ENCODE measurements around the gene ZDHHC8.

The ZDHHC8 gene

DNA sequence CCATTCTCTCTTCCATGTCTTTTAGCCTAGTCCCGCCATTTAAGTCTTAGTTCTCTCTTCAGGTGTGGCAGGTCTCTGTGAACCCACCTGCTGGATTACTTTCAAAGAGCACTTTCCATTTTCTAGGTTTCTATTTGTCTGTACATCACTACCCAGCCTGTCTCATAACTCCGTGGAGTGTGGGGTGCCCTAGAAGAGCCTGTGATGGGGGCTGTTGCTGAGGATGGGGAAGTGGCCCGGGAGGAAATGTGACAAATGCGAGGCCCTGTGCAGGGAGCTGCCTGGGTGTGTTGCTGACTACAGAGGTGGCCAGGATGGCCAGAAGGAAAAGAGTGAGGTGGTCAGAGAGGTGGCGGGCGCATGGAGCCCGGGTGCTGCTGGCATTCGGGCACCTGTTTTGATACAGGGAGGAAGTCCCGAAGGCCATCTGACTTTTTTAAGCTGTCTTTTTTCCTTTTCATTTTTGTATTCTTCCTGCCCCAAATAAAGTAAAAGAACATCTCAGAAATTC, 40.8 kb upstream of the ZDHHC8 start:
- DNase-seq: no peak
- H3K4me3 Mint-ChIP-seq: no peak overlapping the region
- no peak for ATAC-seq (replicated peaks)
- peaks cover 57 to 76% of the 10 kb centered on the region in 2 donors for H3K36me3 Mint-ChIP-seq
- H3K9me3 Mint-ChIP-seq: no peaks in the 10 kb centered on the region
- peaks cover 0 to 8% of the 10 kb centered on the region in 2 donors for H3K4me1 Mint-ChIP-seq
- no peak overlapping the region for H3K27ac Mint-ChIP-seq
- H3K27me3 Mint-ChIP-seq: no peaks in the 10 kb centered on the region

DNA sequence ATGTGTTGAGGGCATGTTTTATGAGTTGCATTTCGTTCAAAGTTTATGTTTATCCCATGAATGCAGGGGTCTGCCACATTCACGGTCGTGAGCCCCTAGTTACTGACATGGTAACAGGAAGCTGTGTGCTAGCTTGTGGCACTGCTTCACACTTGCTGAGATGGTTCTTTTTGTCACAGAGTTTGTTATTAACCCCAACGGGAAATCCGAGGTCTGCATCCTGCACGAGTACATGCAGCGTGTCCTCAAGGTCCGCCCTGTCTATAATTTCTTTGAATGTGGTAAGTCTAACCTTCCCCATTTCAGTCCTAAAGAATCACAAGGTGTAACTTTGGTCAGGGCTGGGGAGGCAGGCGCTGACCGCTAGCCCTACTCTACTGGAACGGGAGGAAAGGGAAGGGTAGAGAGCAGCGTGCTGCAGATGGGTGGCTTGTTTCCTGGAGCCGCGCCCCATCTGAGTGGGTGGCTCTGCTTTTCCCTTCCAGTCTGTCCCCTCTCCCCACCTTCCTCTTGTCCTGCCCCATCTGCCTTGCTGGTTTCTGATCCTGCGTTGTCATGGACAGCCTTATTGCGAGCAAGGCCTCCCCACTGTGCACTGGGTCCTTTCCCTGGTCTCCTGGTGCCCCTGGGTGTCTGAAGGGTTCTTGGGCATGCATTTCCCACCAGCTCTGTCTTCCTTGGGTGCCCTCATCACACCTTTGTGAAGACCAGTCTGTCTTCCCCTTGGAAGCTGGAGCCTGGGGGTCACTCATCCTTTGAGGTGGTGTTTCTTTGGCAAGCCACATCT, 39.7 kb upstream of the ZDHHC8 start:
- Mint-ChIP-seq H3K9me3 (peaks cover 2 to 4% of the 10 kb centered on the region in 2 donors), H3K27me3 (no peaks in the 10 kb centered on the region), H3K4me1 (peaks cover 0 to 6% of the 10 kb centered on the region in 2 donors), H3K36me3 (peaks cover 57 to 75% of the 10 kb centered on the region in 2 donors), H3K27ac (no peak overlapping the region), H3K4me3 (no peak overlapping the region)
- ATAC-seq (replicated peaks) (no peak), DNase-seq (no peak)

DNA sequence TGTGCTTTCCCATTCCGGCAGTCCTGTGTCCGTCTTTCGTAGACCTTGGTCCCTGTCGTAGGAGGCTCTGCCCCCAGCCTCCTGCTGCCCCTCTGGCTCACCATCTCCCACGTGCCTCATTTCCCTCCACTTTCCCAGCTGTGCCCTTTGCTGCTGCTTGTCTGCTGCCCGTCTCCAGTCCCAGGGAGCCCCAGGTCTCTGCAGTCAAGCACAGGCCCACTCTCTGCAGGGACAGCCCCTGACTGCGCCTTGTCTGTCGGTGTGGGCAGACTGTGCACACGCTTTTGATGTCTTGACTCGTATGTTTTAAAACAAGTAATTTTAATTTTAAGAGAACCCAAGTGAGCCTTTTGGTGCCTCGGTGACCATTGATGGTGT, 39.1 kb upstream of the ZDHHC8 start:
- DNase-seq: no peak
- Mint-ChIP-seq H3K27ac (peak overlapping the region; percentile 38), H3K4me1 (peaks cover 0 to 3% of the 10 kb centered on the region in 2 donors), H3K36me3 (peaks cover 57 to 75% of the 10 kb centered on the region in 2 donors), H3K4me3 (no peak overlapping the region), H3K9me3 (peaks cover 2 to 4% of the 10 kb centered on the region in 2 donors), H3K27me3 (no peaks in the 10 kb centered on the region)
- no peak for ATAC-seq (replicated peaks)

DNA sequence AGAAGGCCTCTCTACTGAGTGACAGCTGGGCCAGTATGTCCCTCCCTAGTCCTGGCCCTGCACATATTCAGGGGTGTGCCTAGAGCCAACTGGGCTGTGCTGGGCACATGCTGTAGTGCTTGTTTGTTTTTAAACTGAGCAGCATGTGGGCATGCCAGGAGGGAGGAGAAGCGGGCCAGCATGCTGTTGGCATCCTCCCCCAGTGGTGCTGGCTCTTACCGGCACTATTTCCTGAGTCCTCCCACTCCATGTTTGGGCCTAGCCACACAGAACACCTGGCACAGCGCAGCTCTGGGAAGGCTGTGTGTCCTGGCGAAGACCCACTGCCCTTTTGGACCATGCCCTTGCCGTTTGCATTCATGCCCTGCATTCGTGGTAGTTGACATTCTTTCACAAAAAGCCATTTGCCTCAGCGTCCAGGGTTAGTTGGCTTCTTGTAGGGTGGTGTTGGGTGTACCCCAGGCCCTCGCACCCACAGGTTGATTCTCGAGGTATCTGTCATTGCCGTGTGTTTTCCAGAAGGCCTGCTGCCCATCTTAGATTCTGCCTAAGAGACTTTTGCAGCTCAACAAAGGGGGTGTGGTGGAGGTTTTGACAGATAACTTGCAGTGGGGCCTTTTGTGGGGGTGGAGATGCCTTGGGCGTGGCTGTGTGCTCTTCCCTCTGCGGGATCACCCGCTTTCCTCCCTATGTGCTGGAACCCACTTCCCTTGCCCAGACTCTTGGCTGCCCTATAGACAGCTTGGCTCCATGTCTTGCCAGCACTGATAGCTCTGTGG, 38.0 kb upstream of the ZDHHC8 start:
- Mint-ChIP-seq H3K4me1 (no peaks in the 10 kb centered on the region), H3K9me3 (peaks cover 2 to 4% of the 10 kb centered on the region in 2 donors), H3K36me3 (peaks cover 59 to 79% of the 10 kb centered on the region in 2 donors), H3K27ac (no peak overlapping the region), H3K4me3 (no peak overlapping the region), H3K27me3 (no peaks in the 10 kb centered on the region)
- DNase-seq (no peak), ATAC-seq (replicated peaks) (no peak)

DNA sequence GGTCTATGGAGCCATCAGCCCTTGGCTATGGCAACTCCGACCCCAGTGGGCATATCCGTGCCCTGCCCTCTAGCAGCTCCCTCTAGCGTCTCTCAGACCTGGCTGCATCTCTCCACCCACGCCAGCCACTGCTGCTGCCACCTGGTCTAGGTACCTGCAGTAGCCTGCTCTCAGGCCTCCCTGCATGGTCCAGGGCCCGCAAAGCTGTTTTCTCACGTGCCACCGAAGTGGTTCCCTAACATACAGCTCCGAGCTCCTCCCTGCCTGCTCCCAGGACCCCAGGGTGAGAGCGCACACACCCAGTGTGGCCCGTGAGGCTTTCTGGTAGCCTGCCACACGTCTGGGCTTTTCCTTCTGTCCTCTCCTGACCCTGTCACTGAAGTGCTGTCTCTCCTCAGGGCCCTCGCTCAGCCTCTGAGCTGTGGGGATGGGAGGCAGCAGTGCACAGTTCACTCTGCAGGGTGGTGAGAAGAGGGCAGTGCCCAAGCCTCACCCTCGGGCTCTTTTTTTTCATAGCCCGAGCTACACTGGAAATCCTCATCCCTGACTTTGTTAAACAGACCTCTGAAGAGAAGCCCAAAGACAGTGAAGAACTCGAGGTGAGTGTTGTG, 37.3 kb upstream of the ZDHHC8 start:
- ATAC-seq (replicated peaks) (no peak), DNase-seq (no peak)
- H3K27me3 Mint-ChIP-seq: no peaks in the 10 kb centered on the region
- H3K4me3 Mint-ChIP-seq: no peak overlapping the region
- H3K4me1 Mint-ChIP-seq: no peaks in the 10 kb centered on the region
- H3K27ac Mint-ChIP-seq: no peak overlapping the region
- H3K36me3 Mint-ChIP-seq: peaks cover 59 to 80% of the 10 kb centered on the region in 2 donors
- H3K9me3 Mint-ChIP-seq: peaks cover 2 to 4% of the 10 kb centered on the region in 2 donors

DNA sequence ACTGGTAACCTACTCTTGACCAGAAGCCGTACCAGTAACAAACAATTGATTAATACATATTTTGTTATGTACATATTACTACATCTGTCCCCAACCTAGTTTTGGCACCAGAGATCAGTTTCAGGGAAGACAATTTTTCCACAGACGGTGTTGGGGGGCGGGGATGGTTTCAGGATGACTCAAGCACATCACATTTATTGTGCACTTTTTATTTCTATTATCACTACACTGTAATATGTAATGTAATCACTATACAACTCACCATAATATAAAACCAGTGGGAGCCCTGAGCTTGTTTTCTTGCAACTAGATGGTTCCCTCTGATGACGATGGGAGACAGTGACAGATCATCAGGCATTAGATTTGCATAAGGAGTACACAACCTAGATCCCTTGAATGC, 36.1 kb upstream of the ZDHHC8 start:
- Mint-ChIP-seq H3K36me3 (peaks cover 57 to 79% of the 10 kb centered on the region in 2 donors), H3K9me3 (peaks cover 2 to 4% of the 10 kb centered on the region in 2 donors), H3K4me1 (no peaks in the 10 kb centered on the region), H3K27ac (no peak overlapping the region), H3K27me3 (no peaks in the 10 kb centered on the region), H3K4me3 (no peak overlapping the region)
- ATAC-seq (replicated peaks) (no peak), DNase-seq (no peak)

DNA sequence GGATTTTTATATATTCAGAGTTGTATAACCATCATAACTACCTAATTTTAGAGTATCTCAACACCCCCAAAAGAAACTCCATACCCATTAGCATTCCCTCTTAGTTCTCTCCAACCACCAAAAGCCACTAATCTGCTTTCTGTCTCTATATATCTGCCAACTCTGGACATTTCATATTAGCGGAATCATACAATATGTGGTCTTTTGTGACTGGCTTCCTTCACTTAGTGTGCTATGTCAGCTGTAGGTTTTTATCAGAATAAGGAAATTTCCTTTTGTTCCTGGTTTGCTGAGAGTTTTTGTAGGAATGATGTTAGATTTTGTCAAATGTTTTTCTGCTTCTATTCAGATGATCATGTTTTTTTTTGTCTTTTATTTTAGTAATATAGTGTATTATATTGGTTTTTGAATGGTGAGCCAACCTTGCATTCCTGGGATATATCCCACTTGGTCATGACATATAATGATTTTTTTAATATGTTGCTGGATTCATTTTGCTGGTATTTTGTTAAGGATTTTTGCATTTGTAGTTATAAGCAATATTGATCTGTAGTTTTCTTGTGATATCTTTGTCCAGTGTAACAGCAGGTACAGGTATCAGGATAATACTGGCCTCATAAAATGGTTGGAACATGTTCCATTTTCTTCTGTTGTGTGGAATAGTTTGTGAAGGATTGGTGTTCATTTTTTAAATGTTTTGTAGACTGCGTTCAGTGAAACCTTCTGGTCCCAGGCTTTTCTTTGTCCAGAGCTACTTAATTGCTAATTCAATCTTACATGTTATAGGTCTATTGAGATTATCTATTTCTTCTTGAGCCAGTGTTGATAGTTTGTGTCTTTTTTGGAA, 34.8 kb upstream of the ZDHHC8 start:
- H3K4me3 Mint-ChIP-seq: no peak overlapping the region
- no peak overlapping the region for H3K27ac Mint-ChIP-seq
- ATAC-seq (replicated peaks) (no peak), DNase-seq (no peak)
- peaks cover 48 to 78% of the 10 kb centered on the region in 2 donors for H3K36me3 Mint-ChIP-seq
- no peaks in the 10 kb centered on the region for H3K27me3 Mint-ChIP-seq
- peaks cover 0 to 2% of the 10 kb centered on the region in 2 donors for H3K4me1 Mint-ChIP-seq
- H3K9me3 Mint-ChIP-seq: peaks cover 2 to 4% of the 10 kb centered on the region in 2 donors

DNA sequence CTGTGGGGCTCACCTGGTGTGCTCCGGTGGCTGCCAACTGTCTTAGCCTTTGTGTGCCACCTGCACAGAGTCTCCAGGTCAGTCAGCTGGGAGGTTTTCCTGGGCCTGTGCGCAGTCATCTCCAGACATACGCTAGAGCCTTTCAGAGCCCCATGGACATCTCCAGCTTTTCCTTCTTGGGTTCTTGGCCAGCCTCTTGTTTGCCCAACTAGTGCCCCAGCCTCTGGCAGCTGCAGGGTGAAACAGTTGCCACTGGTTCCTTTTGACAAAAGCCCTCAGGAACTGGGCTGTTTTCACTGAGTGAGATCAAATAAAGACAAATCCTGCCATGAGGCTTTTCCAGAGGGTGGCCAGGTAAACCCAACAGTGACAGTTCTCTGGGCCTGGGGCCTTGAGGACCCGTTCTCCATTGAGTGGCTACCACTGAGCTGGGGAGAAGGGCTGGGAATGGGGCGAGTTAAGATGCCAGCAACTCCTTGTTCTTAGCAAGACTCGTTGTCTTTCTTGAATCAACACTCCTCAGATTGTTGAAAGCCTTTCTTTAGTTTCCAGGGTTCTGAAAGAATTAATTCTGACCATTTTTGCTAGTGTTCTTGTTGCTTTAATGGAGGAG, 32.4 kb upstream of the ZDHHC8 start:
- Mint-ChIP-seq H3K27me3 (no peaks in the 10 kb centered on the region), H3K27ac (no peak overlapping the region), H3K4me1 (peaks cover 0 to 6% of the 10 kb centered on the region in 2 donors), H3K4me3 (no peak overlapping the region), H3K36me3 (peaks cover 48 to 77% of the 10 kb centered on the region in 2 donors), H3K9me3 (peaks cover 2 to 4% of the 10 kb centered on the region in 2 donors)
- no peak for ATAC-seq (replicated peaks)
- no peak for DNase-seq

DNA sequence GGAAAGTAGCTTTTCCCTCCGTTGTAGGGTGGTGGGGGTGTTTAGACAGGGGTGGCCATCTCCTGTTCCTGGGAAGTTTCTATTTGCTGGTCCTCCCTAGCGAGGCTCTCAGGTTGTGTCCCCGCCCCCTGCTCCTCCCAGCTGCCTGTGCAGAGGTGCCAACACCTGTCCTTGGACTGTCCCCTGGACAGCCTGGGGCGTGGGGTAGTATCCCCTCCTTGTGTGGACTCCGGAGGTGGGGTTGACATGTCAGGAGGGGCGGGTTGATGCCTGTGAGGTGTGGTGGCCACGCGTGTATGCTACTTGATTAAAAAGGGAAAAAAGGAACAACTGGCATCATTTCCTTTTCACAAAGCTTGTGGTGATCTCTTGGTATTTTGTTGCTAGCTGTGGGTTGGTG, 30.0 kb upstream of the ZDHHC8 start:
- Mint-ChIP-seq H3K4me3 (no peak overlapping the region), H3K27ac (no peak overlapping the region), H3K36me3 (peaks cover 39 to 72% of the 10 kb centered on the region in 2 donors), H3K27me3 (no peaks in the 10 kb centered on the region), H3K9me3 (no peaks in the 10 kb centered on the region), H3K4me1 (peaks cover 0 to 6% of the 10 kb centered on the region in 2 donors)
- DNase-seq (no peak), ATAC-seq (replicated peaks) (no peak)

DNA sequence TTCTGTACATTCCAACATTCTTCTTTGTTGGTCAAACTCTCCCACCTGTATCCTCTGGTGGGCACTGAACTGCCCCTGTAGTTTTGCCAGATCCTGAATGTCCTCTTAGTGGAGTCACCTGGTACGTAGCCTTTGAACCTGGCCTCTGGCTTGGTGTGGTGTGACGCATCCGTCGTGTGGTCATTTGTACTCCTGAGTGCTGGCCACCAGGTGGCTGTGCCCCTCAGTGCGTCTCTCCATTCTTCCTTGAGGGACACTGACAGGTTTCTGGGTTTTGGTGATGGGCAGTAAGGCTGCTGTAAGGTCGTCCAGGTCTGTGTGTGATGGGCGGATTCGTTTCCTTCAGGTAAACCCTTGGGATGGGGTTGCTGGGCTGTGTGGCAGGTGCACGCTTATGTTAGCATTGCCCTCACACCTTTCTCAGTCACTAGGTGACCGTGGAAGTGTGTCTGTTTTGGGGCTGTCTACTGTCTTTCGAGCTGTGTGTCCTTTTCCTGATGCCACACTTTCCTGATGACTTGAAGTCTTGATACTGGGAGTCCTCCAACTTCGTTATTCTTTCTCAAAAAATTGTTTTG, 29.3 kb upstream of the ZDHHC8 start:
- ATAC-seq (replicated peaks): no peak
- Mint-ChIP-seq H3K4me1 (peaks cover 0 to 6% of the 10 kb centered on the region in 2 donors), H3K36me3 (peaks cover 35 to 72% of the 10 kb centered on the region in 2 donors), H3K27me3 (no peaks in the 10 kb centered on the region), H3K9me3 (no peaks in the 10 kb centered on the region), H3K27ac (no peak overlapping the region), H3K4me3 (no peak overlapping the region)
- DNase-seq: no peak

DNA sequence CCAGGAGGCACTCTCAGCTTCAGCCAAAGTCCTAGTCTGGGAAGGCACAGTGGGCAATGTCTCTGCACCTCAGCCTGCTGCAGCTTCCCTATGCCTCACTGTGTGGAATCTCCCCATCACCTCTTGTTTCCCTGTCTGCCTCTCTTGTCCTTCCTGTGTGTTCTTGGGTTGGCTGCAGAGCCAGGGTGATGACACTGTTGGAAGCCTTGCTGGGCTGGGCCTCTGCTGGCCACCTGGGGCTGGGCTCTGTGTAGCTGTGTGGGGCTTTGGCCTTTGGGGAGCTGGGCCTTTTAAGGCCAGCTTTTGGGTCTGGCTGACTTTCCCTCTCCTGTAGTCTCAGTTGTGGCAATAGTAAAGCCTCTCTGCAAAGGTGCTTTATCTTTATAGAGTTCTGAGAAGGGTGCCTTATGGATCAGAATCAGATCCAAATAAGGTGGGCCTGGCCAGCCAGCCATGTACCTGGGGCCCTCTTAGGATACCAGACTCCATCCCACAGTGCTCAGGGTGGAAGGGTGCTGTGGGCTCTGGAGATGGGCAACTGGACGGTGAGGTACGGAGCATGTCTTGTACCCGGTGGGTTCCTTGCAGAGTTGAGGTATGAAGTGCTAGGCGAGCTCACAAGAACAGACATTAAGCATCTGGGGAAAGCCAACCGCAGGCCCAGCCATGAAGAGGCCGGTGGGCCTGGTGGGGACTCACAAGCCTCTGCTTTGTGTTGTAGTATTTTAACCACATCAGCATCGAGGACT, 26.0 kb upstream of the ZDHHC8 start:
- Mint-ChIP-seq H3K27ac (no peak overlapping the region), H3K4me1 (peaks cover 8 to 11% of the 10 kb centered on the region in 2 donors), H3K36me3 (peaks cover 26 to 67% of the 10 kb centered on the region in 2 donors)

DNA sequence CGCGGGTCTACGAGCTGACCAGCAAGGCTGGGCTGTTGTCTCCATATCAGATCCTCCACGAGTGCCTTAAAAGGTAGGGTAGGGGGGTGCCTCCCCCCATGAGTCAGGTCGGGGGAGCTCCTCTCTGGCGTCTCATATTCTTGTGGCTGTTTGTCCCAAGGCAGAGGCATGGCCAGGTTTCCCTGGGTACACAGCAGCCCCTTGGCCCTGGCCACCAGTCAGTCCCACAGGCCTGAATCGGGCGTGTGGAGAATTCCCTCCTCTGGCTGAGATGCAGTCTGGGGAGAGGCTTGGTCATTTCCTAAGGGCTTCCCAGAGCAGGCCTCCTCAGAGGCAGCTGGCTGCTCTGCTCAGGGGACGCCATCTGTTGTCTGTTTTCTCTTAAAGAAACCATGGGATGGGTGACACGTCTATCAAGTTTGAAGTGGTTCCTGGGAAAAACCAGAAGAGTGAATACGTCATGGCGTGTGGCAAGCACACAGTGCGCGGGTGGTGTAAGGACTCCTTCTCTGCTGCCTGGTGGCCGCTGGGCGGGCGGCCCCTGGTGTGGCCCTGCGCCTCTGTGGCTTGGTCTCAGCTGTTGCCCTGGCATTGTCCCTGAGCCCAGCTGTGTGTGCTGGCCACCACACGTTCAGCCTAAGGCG, 25.3 kb upstream of the ZDHHC8 start:
- Mint-ChIP-seq H3K4me3 (no peak overlapping the region), H3K9me3 (no peaks in the 10 kb centered on the region), H3K27me3 (no peaks in the 10 kb centered on the region), H3K27ac (no peak overlapping the region), H3K36me3 (peaks cover 27 to 60% of the 10 kb centered on the region in 2 donors), H3K4me1 (peaks cover 15 to 17% of the 10 kb centered on the region in 2 donors)
- no peak for ATAC-seq (replicated peaks)
- DNase-seq: no peak

More for the DNA sequence above, 26.0 kb upstream of the ZDHHC8 start:
- Mint-ChIP-seq H3K4me3 (no peak overlapping the region), H3K9me3 (no peaks in the 10 kb centered on the region), H3K27me3 (no peaks in the 10 kb centered on the region)
- DNase-seq: no peak
- no peak for ATAC-seq (replicated peaks)
